K562 (cell line): Measurements from ENCODE around the gene GRB10.

Source experiments
- NFYB ChIP-seq: IDR thresholded peaks from 2 replicates; pipeline ENCODE4 v1.6.1; 2011; ENCODE audit warnings: mild to moderate bottlenecking, moderate library complexity; ENCODE audit not compliant: insufficient read length; ENCODE audit errors: extremely low read depth
- RFX5 ChIP-seq: IDR thresholded peaks from 2 replicates; pipeline ENCODE4 v1.6.1; 2011; ENCODE audit warnings: low read depth, mild to moderate bottlenecking, improper control_type of control experiment, low read length
- TBP ChIP-seq: optimal IDR thresholded peaks from 2 replicates; pipeline ENCODE3; 2011; ENCODE audit warnings: low read depth, low read length, improper control_type of control experiment
- ZBTB7A ChIP-seq: IDR thresholded peaks from 2 replicates; pipeline ENCODE4 v1.6.1; 2011; ENCODE audit warnings: low read depth, mild to moderate bottlenecking, low read length, moderate library complexity, borderline replicate concordance; ENCODE audit not compliant: control insufficient read depth

- no peak for TF ChIP-seq NFYB
- TF ChIP-seq TBP, result no peak
- TF ChIP-seq RFX5, result no peak
- no peak for TF ChIP-seq ZBTB7A
Observed at GRCh38 chr7:50709151-50709550, 73.5 kb downstream of the GRB10 start.
